T-helper 1 cell treated with Interleukin-12 subunit alpha and Interleukin-12 subunit beta and Interleukin-4 antibody, amounts not matched to agents 30 ng/mL and 1 ng/mL, for 36 hours (primary cell): Measurements from ENCODE around the gene PPARD. TPM values are rescaled to one million over a fixed set of nuclear protein-coding genes. Genes with fewer than 3 reads are reported as not detected.

Experiments used
- intact Hi-C: fragments of 100-400 bp; cut with micrococcal nuclease; formaldehyde crosslinking; loops from one replicate; pipeline ENCODE4 v1.15.1; 2024
- total RNA-seq: library from RNA; stranded (reverse); gene quantifications from 2 replicates; pipeline ENCODE4 v1.2.3, GENCODE V29; 2022

Gene PPARD
- total RNA-seq, 1 donor from 2014 or later = 20.9 TPM

DNA sequence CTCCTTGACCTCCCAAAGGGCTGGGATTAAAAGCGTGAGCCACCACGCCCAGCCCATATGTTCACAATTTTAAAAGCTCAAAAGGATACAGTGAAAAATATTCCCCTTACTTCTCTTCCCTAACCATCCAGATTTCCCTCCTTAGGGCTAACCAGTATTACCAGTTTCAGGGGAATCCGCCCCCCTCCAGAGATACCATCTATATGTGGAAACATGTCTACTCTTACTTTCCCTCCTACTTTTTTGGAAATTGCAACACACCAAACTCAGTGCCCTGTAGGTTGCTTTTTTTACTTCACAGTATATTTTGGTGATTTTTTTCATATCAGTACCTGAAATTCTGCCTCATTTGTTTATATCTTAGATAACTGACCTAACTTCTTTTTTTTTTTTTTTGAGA, 118.9 kb downstream of the PPARD start:
- intact Hi-C loops = no loop called here

DNA sequence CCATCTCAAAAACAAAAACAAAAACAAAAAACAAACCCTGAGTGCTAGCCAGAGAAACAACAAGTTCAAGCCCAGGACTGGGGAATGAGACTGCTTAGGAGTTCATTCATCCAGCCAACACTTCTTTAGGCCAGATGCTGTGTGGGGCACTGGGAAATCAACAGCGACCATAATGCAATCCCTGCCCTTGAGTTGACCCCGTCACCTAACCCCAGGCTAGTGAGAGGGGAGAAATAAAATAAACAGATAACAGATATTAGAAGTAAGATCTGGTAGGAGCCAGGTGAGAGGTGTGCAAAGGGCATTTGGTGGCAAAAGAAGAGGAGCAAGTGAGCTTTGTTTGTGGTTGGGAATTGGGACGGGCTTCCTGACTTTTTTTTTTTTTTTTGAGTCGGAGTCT, 120.9 kb downstream of the PPARD start:
- intact Hi-C loops = no loop called here

DNA sequence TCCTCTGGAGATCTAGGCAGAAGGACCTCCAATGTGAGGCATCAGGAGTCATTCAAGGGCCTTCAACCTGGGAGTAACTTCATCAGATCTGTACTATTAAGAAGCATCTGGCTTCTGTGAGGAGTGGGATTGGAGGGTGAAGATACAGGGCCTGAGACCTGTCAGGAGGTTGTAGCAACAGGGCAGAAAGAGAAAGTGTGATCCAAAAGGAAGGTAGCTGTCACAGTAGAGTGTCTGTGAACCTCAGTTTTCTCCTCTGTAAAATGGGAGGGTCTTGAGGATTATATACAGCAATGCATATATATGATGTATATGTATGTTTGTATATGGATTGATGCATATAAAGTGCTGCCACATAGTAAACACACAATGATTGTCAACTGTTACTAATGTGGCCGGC, 123.3 kb downstream of the PPARD start:
- intact Hi-C loops = no loop called here

DNA sequence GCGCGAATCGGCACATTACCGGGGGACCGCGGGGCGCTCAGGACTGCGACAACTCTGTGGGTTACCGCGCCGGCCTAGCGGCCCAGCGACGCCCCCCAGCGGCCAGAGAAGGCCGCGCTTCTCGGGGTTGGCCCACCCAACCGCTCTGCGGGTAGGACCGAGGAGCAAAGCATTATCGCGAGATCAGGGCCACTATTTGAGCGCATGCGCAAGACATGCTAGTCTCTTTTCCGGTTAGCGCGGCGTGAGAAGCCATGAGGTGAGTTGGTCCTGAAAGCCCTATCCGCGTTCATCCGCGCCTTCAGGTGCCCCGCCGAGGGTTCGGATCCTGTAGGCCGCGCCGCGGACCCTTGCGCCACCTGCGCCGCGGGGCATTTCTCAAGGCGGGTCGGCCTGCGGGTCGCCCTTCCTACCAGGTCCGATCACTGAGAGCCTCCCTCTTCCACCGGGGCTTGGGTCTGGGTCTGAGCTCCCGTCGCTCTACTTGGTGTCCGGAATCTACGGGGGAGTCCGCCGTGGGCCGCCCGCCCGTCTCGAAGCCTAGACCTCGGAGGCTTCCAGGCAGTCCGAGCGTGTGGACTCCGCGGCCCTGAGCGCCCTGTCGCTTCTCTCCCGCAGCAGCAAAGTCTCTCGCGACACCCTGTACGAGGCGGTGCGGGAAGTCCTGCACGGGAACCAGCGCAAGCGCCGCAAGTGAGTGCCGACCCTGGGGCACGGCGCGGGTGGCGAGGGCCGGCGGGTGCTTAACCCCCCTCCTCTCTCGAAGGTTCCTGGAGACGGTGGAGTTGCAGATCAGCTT, 126.0 kb downstream of the PPARD start, which contains the start of gene RPL10A:
Gene RPL10A (plus strand): TSS at position 221 of the 799 bp plus-strand sequence. CDS start 34 bp downstream, at position 255.
- intact Hi-C loops = loop anchor here (1.0 to 2.0 kb wide), 11 partner anchors 16 to 269 kb away; partner anchors contain the start of genes ARMC12, DEF6, FANCE and PPARD

GRCh38 chr6:35468980-35469750, 126.8 kb downstream of the PPARD start:
- intact Hi-C loops = loop anchor here (1.0 to 2.0 kb wide), 11 partner anchors 17 to 268 kb away; partner anchors contain the start of genes ARMC12, DEF6, FANCE and PPARD

DNA sequence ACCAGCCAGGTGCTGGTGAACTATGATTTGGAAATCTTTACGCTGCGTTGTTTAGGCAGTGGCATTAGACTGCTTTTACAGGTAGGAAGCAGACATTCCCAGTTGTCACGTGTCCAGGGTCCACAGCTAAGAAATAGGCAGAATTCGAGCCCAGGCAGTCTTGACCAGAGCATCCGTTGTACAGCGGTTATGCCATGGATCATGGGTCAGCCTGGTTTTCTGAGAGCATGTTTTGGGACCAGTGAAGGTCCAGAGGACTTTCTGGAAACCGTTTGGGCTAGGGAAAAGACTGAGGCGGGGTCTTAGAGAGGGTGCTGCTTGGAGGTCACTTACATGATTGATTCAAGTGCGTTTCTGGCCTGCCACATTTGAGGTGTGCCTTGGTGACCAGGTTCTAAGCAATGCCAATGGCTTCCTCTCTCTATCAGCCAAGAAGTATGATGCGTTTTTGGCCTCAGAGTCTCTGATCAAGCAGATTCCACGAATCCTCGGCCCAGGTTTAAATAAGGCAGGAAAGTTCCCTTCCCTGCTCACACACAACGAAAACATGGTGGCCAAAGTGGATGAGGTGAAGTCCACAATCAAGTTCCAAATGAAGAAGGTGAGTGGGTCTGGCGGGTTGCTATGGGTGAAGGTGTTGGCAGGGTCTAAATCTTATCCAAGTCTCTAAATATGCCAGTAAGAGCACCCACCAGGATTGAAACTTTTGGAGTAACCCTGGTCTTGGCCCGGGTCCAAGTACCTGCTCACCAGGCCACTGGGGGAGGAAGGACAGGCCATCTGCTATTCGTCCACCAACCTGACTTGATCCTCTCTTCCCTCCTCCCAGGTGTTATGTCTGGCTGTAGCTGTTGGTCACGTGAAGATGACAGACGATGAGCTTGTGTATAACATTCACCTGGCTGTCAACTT, 127.6 kb downstream of the PPARD start:
- intact Hi-C loops = loop anchor here (2.0 kb wide), 1 partner anchor 25 kb away; no protein-coding TSS in a partner anchor

DNA sequence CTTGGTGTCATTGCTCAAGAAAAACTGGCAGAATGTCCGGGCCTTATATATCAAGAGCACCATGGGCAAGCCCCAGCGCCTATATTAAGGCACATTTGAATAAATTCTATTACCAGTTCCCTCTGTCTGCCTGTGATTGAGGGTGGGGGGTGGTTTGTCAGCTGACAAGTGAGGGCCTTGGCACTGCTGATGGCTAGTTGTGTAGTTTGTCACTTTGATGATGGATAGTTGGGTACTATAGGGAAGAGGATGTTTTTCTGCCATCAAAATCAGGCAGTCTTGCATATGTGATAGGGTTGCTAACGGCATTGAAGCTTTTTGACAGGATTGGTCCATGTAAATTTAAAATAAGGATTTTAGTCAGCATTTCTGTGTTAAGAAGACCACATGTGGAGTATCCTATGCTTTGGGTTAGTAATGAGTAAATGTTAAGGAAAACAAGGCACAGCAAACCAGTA, 128.3 kb downstream of the PPARD start:
- intact Hi-C loops = no loop called here

- intact Hi-C loops = no loop called here
Measured at GRCh38 chr6:35471836-35472345, 129.5 kb downstream of the PPARD start.

DNA sequence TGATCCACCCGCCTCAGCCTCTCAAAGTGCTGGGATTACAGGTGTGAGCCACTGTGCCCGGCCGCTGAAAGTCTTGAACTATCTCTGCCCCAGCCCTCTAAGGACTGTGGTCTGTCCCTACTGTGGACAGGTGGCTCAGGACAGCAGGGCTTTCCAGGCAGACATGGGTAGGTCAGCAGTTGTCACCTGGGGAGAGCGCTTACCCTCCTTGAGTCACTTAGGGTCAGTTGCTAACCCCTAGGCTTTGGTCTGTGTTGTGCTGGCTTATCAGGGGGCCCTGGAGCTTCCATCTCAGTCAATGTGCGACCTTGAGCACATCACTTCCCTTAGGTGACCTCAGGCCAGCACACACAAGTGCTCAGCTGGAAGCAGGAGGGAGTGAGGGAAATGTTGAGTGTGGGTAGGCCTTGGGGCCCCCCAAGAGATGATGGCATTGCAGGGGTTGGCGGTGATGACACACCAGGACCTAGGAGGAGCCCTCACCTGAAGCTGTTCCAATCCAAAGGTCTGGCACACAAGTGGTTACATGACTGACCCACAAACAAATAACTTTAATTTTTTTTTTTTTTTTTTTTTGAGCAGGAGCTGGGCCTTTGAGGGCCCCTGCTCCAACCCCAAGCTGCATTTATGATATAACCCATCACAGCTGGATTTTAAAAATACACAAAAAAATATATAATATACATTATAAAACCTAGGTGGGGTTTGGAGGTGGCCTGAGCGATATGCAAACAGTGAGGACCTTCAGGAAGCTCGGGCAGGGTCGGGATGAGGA, 130.9 kb downstream of the PPARD start:
- intact Hi-C loops = no loop called here

GRCh38 chr6:35473850-35474130, 131.4 kb downstream of the PPARD start:
- intact Hi-C loops = no loop called here

DNA sequence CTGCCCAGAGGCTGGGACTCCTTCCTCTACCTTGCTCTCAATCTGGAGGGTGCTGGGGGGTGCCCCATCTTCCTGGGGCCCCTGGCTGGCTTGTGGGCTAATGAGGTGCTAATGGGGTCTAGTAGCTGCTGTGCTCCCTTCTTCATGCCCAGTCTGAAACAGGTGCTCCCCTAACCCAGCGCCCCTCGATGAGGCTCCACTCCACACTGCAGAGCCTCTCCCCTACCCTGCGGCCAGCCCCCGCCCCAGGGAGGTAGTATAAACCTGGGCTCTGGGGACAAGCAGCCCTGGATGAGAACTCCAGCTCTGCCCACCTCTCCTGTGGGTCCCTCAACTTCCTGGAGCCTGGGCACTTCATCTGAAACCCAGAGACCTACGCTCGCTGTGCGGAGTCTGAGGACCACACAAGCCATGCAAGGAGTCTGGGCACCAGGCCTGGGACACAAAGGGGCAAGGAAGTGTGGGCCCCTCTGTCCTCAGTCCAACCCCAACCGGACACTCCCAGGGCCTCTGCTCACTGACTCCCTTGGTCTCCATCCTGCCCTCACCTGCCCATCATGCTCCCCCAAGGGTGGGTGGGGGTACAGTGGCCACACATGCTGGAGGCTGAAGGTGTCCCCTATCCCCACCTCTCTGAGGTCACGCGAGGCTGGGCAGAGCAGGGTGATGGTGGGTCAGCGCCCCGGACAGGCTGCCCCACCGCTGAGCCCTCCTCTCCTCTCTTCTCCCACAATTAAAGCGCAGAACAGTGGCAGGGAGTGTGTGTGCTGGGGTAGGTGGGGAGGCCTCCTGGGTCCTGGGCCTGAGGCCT, 132.0 kb downstream of the PPARD start:
- intact Hi-C loops = no loop called here

- intact Hi-C loops = no loop called here
Measured at GRCh38 chr6:35474942-35475570, 132.7 kb downstream of the PPARD start.

DNA sequence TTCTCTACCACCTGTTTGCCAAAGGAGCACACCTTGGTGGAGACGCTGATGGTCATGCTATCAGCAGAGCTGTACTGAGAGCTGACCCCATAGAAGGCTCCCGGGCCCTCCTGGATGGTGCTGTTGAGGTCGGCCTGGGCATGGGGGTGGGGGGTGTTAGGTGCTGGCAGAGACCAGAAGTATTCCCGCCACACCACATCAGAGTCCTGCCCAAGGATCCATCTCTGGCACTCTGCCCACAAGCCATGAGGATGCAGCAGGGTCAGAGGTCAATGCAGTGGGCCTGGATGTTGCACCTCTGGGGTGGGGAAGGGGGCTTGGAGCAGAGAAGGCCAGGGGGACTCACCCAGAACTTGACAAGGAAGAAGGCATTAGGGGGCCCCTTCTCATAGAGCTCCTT, 133.2 kb downstream of the PPARD start:
- intact Hi-C loops = no loop called here

- intact Hi-C loops = no loop called here
Measured at GRCh38 chr6:35476004-35476403, 133.6 kb downstream of the PPARD start.

- intact Hi-C loops = no loop called here
Measured at GRCh38 chr6:35477028-35477427, 134.7 kb downstream of the PPARD start.
